Measurements from ENCODE around the gene CD2AP. TPM values are rescaled to one million over a fixed set of nuclear protein-coding genes. Genes with fewer than 3 reads are reported as not detected.

Gene CD2AP
- total and polyA plus RNA-seq, 5 donors, result 5.7 to 12.4 (median 10.4) TPM

DNA sequence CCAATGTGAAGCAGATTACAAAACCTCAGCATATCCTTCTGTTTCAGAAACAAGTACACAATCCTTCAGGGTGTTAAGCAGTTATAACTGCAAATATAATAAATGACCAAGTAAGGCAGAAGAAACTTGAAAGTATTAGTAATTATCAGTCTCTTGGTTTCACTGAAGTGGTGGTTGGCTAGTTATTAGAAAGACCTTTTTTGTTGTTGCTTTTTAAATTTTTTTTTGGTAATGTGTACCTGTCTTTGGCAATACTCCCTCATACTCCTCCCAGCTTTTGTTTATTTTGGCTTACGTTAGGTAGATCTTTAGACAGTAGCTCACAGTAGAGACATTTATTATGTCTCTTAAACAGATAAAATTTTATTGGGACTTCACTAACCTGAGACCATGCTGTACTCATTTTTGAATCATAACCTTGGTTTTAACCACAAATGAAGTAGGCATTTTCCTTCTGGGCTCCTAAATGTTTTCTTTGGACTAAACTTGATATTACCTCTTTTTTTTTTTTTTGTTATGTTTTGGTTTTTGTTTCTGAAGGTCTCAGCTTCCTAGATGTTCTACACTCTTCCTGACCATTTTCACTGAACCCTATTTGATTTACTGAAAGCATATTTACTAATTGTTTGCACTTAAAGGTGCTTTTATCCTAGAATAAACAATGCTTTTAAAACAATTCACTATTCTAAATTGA, 6.4 kb downstream of the CD2AP start:
- Histone ChIP-seq H3K27me3 (ENCODE audit: control insufficient read depth, insufficient read depth) (no peaks in the 10 kb centered on the region), H3K9me3 (ENCODE audit: control insufficient read depth, low read length) (no peaks in the 10 kb centered on the region), H3K4me1 (ENCODE audit: control insufficient read depth, insufficient read depth, low read length) (no peaks in the 10 kb centered on the region), H3K27ac (ENCODE audit: low read length) (no peak overlapping the region), H3K4me3 (ENCODE audit: low read length) (no peak overlapping the region)
- DNase-seq (no peak), ATAC-seq (no peak)
- intact Hi-C loops (cut with DNase I), result no loop called here
- 43% methylated on average over 1 of the region's 1 CpG for WGBS

DNA sequence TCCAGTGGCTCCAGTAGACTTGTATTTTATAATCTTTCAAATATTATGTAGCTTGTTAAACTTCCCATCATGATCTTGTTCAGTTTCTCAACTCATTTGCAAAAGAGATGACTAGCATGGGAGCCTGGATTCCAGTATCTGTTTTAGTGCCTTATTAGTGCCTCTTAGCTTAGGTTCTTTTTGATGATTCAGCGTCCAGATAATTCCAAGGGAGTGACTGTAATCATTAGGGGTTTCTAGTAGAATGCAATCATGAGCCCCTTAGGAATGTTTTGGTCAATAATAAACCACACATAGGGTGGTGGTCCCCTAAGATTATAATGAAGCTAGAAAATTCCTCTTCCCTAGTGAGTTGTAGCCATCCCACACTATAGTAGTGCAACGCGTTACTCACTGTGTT, 7.0 kb downstream of the CD2AP start:
- WGBS, result 95% methylated on average over 3 of the region's 3 CpGs
- intact Hi-C loops (cut with DNase I), result no loop called here
- H3K4me3 ChIP-seq (ENCODE audit: low read length), result no peak overlapping the region
- ATAC-seq, result no peak
- no peaks in the 10 kb centered on the region for H3K27me3 ChIP-seq (ENCODE audit: control insufficient read depth, insufficient read depth)
- no peak for DNase-seq
- no peaks in the 10 kb centered on the region for H3K4me1 ChIP-seq (ENCODE audit: control insufficient read depth, insufficient read depth, low read length)
- H3K27ac ChIP-seq (ENCODE audit: low read length), result no peak overlapping the region
- H3K9me3 ChIP-seq (ENCODE audit: control insufficient read depth, low read length), result no peaks in the 10 kb centered on the region

- Histone ChIP-seq H3K4me3 (ENCODE audit: low read length) (no peak overlapping the region), H3K9me3 (ENCODE audit: control insufficient read depth, low read length) (no peaks in the 10 kb centered on the region), H3K4me1 (ENCODE audit: control insufficient read depth, insufficient read depth, low read length) (no peaks in the 10 kb centered on the region), H3K27ac (ENCODE audit: low read length) (no peak overlapping the region), H3K27me3 (ENCODE audit: control insufficient read depth, insufficient read depth) (no peaks in the 10 kb centered on the region)
- 78% methylated on average over 2 of the region's 2 CpGs for WGBS
- intact Hi-C loops (cut with DNase I), result no loop called here
- ATAC-seq, result no peak
- no peak for DNase-seq
Measured at GRCh38 chr6:47485083-47485482, 7.5 kb downstream of the CD2AP start.

DNA sequence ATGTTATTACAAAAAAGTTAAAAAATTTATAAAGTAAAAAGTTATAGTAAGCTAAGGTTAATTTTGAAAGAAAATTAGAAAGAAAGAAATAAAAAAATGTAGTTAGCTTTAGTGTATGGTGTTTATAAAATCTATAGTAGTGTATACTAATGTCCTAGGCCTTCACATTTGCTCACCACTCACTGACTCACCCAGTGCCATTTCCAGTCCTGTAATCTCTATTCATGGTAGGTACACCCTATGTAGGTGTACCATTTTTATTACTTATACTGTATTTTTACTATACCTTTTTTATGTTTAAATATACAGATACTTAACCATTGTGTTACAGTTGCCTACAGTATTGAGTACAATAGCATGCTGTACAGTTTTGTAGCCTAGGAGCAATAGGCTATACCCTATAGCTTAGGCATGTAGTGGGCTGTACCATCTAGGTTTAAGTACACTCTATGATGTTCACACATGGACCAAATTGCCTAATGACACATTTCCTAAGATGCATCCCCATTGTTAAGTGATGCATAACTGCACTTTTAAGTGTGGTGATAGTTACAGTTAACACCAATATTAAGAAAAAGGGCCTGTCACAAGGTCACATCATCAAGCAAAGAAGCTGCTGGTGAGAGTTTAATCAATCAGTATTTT, 8.0 kb downstream of the CD2AP start:
- intact Hi-C loops (cut with DNase I), result no loop called here
- ATAC-seq (no peak), DNase-seq (no peak)
- H3K27ac ChIP-seq (ENCODE audit: low read length), result no peak overlapping the region
- no peak overlapping the region for H3K4me3 ChIP-seq (ENCODE audit: low read length)
- no peaks in the 10 kb centered on the region for H3K4me1 ChIP-seq (ENCODE audit: control insufficient read depth, insufficient read depth, low read length)
- no peaks in the 10 kb centered on the region for H3K27me3 ChIP-seq (ENCODE audit: control insufficient read depth, insufficient read depth)
- H3K9me3 ChIP-seq (ENCODE audit: control insufficient read depth, low read length), result no peaks in the 10 kb centered on the region

DNA sequence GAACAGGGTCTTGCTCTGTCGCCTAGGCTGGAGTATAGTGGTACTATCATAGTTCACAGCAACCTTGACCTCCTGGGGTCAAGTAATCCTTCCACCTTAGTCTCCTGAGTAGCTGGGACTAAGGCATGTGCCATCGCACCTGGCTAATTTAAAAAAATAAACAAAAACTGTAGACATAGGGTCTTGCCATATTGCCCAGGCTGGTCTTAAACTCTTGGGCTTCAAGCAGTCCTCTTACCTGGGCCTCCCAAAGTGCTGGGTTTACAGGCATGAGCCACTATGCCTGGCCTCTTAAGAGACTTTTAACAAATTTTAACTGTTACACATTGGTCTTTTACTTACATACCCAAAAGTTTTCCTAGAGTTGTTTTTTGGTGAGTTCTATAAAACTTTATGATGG, 12.4 kb downstream of the CD2AP start:
- ATAC-seq (no peak), DNase-seq (no peak)
- intact Hi-C loops (cut with DNase I), result no loop called here
- 93% methylated on average over 2 of the region's 2 CpGs for WGBS
- Histone ChIP-seq H3K9me3 (ENCODE audit: control insufficient read depth, low read length) (no peaks in the 10 kb centered on the region), H3K27ac (ENCODE audit: low read length) (no peak overlapping the region), H3K4me1 (ENCODE audit: control insufficient read depth, insufficient read depth, low read length) (no peaks in the 10 kb centered on the region), H3K27me3 (ENCODE audit: control insufficient read depth, insufficient read depth) (no peaks in the 10 kb centered on the region), H3K4me3 (ENCODE audit: low read length) (no peak overlapping the region)

- H3K27ac ChIP-seq (ENCODE audit: low read length), result no peak overlapping the region
- H3K27me3 ChIP-seq (ENCODE audit: control insufficient read depth, insufficient read depth), result no peaks in the 10 kb centered on the region
- WGBS, result 80% methylated on average over 1 of the region's 1 CpG
- intact Hi-C loops (cut with DNase I), result no loop called here
- H3K9me3 ChIP-seq (ENCODE audit: control insufficient read depth, low read length), result no peaks in the 10 kb centered on the region
- H3K4me3 ChIP-seq (ENCODE audit: low read length), result no peak overlapping the region
- ATAC-seq (no peak), DNase-seq (no peak)
- no peaks in the 10 kb centered on the region for H3K4me1 ChIP-seq (ENCODE audit: control insufficient read depth, insufficient read depth, low read length)
Measured at GRCh38 chr6:47490676-47491075, 13.1 kb downstream of the CD2AP start.

GRCh38 chr6:47492355-47492754, 14.8 kb downstream of the CD2AP start:
- DNase-seq, result no peak

DNA sequence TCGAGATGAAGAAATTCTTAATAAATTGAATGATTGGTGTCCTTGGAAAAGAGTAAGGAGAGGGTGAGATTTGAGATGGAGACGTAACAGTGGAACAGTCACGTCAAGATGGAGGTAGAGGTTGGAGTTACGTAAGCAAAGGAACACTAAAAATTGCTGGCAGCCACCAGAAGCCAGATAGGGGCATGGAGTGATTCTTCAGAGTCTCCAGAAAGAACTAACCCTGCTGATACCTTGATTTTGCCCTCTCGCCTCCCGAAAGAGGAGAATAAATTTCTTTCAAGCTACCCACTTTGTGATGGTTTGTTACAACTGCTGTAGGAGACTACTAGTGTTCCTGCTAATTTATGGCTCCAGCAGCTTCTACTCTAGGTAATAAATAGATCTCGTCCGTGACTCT, 17.6 kb downstream of the CD2AP start:
- intact Hi-C loops (cut with DNase I), result no loop called here
- no peak overlapping the region for H3K27ac ChIP-seq (ENCODE audit: low read length)
- H3K4me1 ChIP-seq (ENCODE audit: control insufficient read depth, insufficient read depth, low read length), result peaks cover 2% of the 10 kb centered on the region
- DNase-seq, result no peak
- WGBS, result 98% methylated on average over 8 of the region's 8 CpGs
- H3K9me3 ChIP-seq (ENCODE audit: control insufficient read depth, low read length), result no peaks in the 10 kb centered on the region
- H3K27me3 ChIP-seq (ENCODE audit: control insufficient read depth, insufficient read depth), result no peaks in the 10 kb centered on the region
- no peak overlapping the region for H3K4me3 ChIP-seq (ENCODE audit: low read length)
- ATAC-seq, result no peak

More at GRCh38 chr6:47492355-47492754, 14.8 kb downstream of the CD2AP start:
- WGBS, result 98% methylated on average over 2 of the region's 2 CpGs
- H3K27me3 ChIP-seq (ENCODE audit: control insufficient read depth, insufficient read depth), result no peaks in the 10 kb centered on the region
- ATAC-seq, result no peak
- H3K4me3 ChIP-seq (ENCODE audit: low read length), result no peak overlapping the region
- H3K4me1 ChIP-seq (ENCODE audit: control insufficient read depth, insufficient read depth, low read length), result peaks cover 2% of the 10 kb centered on the region
- no peak overlapping the region for H3K27ac ChIP-seq (ENCODE audit: low read length)
- no peaks in the 10 kb centered on the region for H3K9me3 ChIP-seq (ENCODE audit: control insufficient read depth, low read length)
- intact Hi-C loops (cut with DNase I), result no loop called here

DNA sequence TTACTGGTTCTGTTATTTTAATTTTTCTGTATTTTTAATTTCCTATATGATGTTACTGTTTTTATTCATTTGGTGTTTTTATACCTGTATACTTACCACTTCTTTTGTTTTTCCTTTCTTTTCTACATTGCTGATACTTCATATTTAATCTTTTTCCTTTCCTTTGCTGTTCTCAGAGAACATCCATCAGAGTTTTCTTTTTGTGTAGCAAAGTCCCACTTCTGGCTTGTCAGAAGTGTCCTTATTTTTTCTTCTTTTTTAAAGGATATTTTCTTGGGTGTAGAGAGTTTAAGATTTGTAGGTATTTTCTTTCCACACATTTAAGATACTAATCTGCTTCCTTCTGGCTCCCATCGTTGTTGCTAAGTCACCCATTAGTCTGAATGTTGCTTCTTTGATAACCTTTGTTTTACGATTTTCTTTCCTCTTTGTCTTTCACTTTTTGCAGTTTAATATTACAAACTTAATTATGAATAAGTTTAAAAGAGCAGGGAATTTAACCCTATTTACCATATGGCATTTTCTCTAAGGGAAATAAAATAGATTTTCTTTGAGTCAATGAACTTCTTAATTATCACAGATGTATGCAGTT, 18.5 kb downstream of the CD2AP start:
- intact Hi-C loops (cut with DNase I), result no loop called here
- no peaks in the 10 kb centered on the region for H3K27me3 ChIP-seq (ENCODE audit: control insufficient read depth, insufficient read depth)
- H3K4me3 ChIP-seq (ENCODE audit: low read length), result no peak overlapping the region
- H3K27ac ChIP-seq (ENCODE audit: low read length), result no peak overlapping the region
- WGBS, result 31% methylated on average over 2 of the region's 2 CpGs
- H3K4me1 ChIP-seq (ENCODE audit: control insufficient read depth, insufficient read depth, low read length), result peaks cover 2% of the 10 kb centered on the region
- ATAC-seq (no peak), DNase-seq (no peak)
- no peaks in the 10 kb centered on the region for H3K9me3 ChIP-seq (ENCODE audit: control insufficient read depth, low read length)

- H3K27me3 ChIP-seq (ENCODE audit: control insufficient read depth, insufficient read depth), result no peaks in the 10 kb centered on the region
- DNase-seq (no peak), ATAC-seq (no peak)
- H3K9me3 ChIP-seq (ENCODE audit: control insufficient read depth, low read length), result no peaks in the 10 kb centered on the region
- H3K4me1 ChIP-seq (ENCODE audit: control insufficient read depth, insufficient read depth, low read length), result peaks cover 4% of the 10 kb centered on the region
- no peak overlapping the region for H3K27ac ChIP-seq (ENCODE audit: low read length)
- intact Hi-C loops (cut with DNase I), result no loop called here
- no peak overlapping the region for H3K4me3 ChIP-seq (ENCODE audit: low read length)
- WGBS, result 77% methylated on average over 8 of the region's 8 CpGs
Measured at GRCh38 chr6:47496935-47497579, 19.5 kb downstream of the CD2AP start.

DNA sequence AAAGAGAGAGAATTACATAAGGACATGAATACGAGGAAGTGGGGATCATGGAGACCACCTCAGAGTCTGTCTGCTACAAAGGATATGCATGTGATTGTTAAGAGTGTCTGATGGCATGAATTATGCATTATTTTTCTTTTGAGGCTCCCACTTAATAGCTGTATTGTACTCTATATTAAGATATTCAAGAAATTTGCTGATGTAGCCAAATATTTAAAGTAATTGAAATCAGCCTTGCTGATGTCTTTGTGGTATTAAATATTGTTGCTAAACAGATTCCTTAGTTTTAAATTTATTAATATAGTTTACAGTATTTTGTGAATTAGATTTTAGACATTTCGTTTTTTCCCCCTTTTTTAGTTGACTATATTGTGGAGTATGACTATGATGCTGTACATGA, 25.3 kb downstream of the CD2AP start:
- WGBS, result 79% methylated on average over 2 of the region's 2 CpGs
- peaks cover 2% of the 10 kb centered on the region for H3K4me1 ChIP-seq (ENCODE audit: control insufficient read depth, insufficient read depth, low read length)
- no peak for DNase-seq

More for the DNA sequence above, 25.3 kb downstream of the CD2AP start:
- Histone ChIP-seq H3K27me3 (ENCODE audit: control insufficient read depth, insufficient read depth) (no peaks in the 10 kb centered on the region), H3K4me3 (ENCODE audit: low read length) (no peak overlapping the region), H3K9me3 (ENCODE audit: control insufficient read depth, low read length) (no peaks in the 10 kb centered on the region), H3K27ac (ENCODE audit: low read length) (no peak overlapping the region)
- no peak for ATAC-seq
- intact Hi-C loops (cut with DNase I), result no loop called here
